ENCODE measurements around the gene SCML1. TPM values are rescaled to one million over a fixed set of nuclear protein-coding genes. Genes with fewer than 3 reads are reported as not detected.
A peak's percentile ranks its signal among the peaks of the same experiment; 100 is the strongest.

The SCML1 gene
- total RNA-seq, 4 donors from 2014 or later = 14.1 to 40.2 (median 21.7) TPM

DNA sequence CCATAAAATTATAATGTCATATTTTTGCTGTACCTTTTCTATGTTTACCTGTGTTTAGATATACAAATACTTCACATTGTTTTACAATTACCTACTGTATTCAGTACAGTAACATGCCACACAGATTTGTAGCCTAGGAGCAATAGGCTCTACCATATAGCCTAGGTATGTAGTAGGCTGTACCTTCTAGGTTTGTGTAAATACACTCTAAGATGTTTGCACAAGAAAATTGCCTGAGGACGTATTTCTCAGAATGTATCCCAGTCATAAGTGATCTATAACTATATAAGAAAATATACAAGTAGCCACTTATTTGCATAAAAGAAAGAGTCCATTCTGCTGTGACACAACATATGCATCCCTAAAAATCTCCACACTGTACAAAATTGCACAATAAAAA lies 36.3 kb upstream of the SCML1 start:
- Histone ChIP-seq H3K4me3 (no peak overlapping the region), H3K27me3 (no peaks in the 10 kb centered on the region), H3K36me3 (no peaks in the 10 kb centered on the region), H3K27ac (no peak overlapping the region), H3K4me1 (no peaks in the 10 kb centered on the region), H3K9me3 (no peaks in the 10 kb centered on the region)
- TF ChIP-seq, protein P1, sequence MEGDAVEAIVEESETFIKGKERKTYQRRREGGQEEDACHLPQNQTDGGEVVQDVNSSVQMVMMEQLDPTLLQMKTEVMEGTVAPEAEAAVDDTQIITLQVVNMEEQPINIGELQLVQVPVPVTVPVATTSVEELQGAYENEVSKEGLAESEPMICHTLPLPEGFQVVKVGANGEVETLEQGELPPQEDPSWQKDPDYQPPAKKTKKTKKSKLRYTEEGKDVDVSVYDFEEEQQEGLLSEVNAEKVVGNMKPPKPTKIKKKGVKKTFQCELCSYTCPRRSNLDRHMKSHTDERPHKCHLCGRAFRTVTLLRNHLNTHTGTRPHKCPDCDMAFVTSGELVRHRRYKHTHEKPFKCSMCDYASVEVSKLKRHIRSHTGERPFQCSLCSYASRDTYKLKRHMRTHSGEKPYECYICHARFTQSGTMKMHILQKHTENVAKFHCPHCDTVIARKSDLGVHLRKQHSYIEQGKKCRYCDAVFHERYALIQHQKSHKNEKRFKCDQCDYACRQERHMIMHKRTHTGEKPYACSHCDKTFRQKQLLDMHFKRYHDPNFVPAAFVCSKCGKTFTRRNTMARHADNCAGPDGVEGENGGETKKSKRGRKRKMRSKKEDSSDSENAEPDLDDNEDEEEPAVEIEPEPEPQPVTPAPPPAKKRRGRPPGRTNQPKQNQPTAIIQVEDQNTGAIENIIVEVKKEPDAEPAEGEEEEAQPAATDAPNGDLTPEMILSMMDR (IDR thresholded peaks at IDR 0.05) = no peak
- no peak for TF ChIP-seq POLR2A (IDR thresholded peaks at IDR 0.05)
- intact Hi-C loops (cut with DNase I; ENCODE audit: low total_unique reads) = no loop called here
- no peak for DNase-seq

DNA sequence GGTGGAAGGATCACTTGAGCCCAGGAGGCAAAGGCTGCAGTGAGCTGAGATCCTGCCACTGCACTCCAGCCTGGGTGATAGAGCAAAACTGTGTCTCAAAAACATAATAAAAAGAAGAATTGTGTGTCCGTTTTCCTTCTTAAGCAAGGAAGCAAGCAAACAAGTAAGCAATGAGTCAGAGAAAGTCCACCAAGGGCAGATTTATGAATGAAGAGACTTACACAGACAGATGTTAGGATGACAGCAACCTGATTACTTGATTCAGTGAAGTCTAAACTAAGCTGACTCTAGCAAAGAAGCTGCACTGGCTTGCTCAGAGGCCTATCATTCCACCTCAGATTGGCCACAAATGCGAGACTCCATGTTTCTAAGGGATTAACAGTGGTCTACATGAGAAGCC lies 34.1 kb upstream of the SCML1 start:
- no peak for TF ChIP-seq POLR2A (IDR thresholded peaks at IDR 0.05)
- Histone ChIP-seq H3K4me1 (no peaks in the 10 kb centered on the region), H3K27ac (no peak overlapping the region), H3K9me3 (no peaks in the 10 kb centered on the region), H3K36me3 (no peaks in the 10 kb centered on the region), H3K27me3 (no peaks in the 10 kb centered on the region), H3K4me3 (no peak overlapping the region)
- intact Hi-C loops (cut with DNase I; ENCODE audit: low total_unique reads) = no loop called here
- no peak for DNase-seq

DNA sequence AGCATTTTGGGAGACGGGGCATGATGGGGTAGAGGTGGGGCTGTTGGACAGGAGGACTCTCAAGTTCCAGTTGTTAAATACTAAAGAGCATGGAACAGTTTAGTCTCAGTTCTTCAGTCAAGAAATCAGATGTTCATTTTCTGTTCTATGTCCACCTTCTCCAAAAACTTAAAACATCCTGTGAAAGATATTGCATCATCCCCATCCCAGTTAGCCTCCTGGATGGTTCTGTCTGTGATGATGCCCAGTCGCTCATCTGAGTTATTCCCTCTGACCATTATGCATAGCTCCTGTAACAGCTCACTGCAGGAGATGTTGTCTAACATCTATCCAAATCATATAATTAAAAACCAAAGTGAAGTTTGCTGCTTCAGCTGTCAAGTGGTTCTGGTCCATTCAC lies 32.1 kb upstream of the SCML1 start:
- no peaks in the 10 kb centered on the region for H3K9me3 ChIP-seq
- no peak overlapping the region for H3K4me3 ChIP-seq
- no peak overlapping the region for H3K27ac ChIP-seq
- intact Hi-C loops (cut with DNase I; ENCODE audit: low total_unique reads) = no loop called here
- no peaks in the 10 kb centered on the region for H3K4me1 ChIP-seq
- H3K27me3 ChIP-seq = no peaks in the 10 kb centered on the region
- no peak for DNase-seq
- TF ChIP-seq POLR2A (IDR thresholded peaks at IDR 0.05) = no peak
- TF ChIP-seq, protein P1 (IDR thresholded peaks at IDR 0.05) = no peak
- no peaks in the 10 kb centered on the region for H3K36me3 ChIP-seq

DNA sequence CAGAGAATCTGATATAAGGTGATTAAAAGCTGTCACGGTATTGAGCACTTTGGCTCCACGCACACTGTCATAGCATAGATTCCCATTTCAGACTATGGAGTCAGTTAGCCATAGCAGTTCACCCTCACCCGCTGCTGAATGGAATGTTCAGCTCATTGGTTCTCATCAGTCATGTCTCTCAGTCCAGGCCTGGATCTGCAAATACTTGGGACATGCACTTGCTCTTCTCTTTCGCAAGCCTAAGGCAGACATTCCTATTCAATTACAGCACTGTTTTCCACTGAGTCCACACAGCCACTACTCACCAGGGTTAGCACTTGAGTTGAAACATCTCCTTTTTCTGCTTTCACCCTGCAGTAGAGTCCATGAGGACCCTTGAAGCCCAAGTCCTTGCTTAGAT lies 30.6 kb upstream of the SCML1 start:
- intact Hi-C loops (cut with DNase I; ENCODE audit: low total_unique reads) = no loop called here
- H3K27me3 ChIP-seq = no peaks in the 10 kb centered on the region
- no peak overlapping the region for H3K4me3 ChIP-seq
- peak in 1 of 2 donors; percentile 19 for DNase-seq
- TF ChIP-seq, protein P1 (IDR thresholded peaks at IDR 0.05) = no peak
- no peak for TF ChIP-seq POLR2A (IDR thresholded peaks at IDR 0.05)
- no peaks in the 10 kb centered on the region for H3K36me3 ChIP-seq
- no peaks in the 10 kb centered on the region for H3K9me3 ChIP-seq
- H3K27ac ChIP-seq = peak overlapping the region in 1 of 2 donors; percentile 23
- H3K4me1 ChIP-seq = no peaks in the 10 kb centered on the region

DNA sequence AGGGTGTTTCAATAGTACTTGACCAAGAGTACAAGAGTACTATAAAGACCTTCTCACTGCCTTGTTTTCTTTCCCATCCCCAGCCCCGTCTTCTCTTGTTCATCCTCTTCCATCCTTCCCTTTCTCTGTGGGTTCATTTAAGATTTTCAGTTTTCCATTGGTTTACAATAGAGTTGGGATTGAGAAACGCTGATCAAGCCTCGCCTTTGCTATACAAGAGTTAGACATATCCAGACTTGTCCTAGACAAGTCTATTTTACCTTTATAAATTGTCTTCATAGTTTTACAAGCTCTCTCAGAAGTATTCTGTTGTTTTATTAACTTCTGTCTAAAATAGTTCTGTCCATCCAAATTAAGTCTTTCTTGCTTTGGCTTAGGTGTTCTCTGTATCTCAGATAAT lies 29.6 kb upstream of the SCML1 start:
- no peaks in the 10 kb centered on the region for H3K4me1 ChIP-seq
- no peak overlapping the region for H3K27ac ChIP-seq
- DNase-seq = no peak
- no peaks in the 10 kb centered on the region for H3K9me3 ChIP-seq
- intact Hi-C loops (cut with DNase I; ENCODE audit: low total_unique reads) = no loop called here
- no peak overlapping the region for H3K4me3 ChIP-seq
- TF ChIP-seq, protein P1 (IDR thresholded peaks at IDR 0.05) = no peak
- TF ChIP-seq POLR2A (IDR thresholded peaks at IDR 0.05) = no peak
- no peaks in the 10 kb centered on the region for H3K27me3 ChIP-seq
- no peaks in the 10 kb centered on the region for H3K36me3 ChIP-seq

DNA sequence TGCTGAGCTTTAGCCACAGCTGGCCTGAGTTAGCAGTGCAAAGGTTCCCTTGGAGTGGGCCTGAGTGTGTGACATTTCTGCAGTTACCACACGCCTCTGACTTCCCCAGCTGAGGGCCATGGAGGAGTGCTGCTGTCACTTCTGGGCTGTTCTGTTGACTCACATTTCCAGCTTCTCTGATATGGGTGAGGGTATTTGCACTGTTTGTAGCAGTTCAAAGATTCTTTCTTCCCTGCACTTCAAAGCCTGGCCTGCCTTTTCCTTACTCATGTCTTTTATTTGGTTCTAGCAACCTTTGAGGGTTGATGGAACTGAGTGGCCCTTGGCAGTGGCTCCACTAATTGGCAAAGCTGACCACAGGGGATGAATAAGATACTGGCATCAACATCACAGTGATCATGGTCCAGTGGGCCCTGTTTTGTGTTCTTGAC lies 26.4 kb upstream of the SCML1 start:
- no peaks in the 10 kb centered on the region for H3K9me3 ChIP-seq
- H3K36me3 ChIP-seq = no peaks in the 10 kb centered on the region
- H3K27ac ChIP-seq = no peak overlapping the region
- H3K27me3 ChIP-seq = no peaks in the 10 kb centered on the region
- DNase-seq = no peak
- intact Hi-C loops (cut with DNase I; ENCODE audit: low total_unique reads) = no loop called here
- TF ChIP-seq, protein P1 (IDR thresholded peaks at IDR 0.05) = no peak
- TF ChIP-seq POLR2A (IDR thresholded peaks at IDR 0.05) = no peak
- no peak overlapping the region for H3K4me3 ChIP-seq
- H3K4me1 ChIP-seq = no peaks in the 10 kb centered on the region
